Measurements from ENCODE around the gene TFCP2. TPM values are rescaled to one million over a fixed set of nuclear protein-coding genes. Genes with fewer than 3 reads are reported as not detected.

The TFCP2 gene
- total and polyA plus RNA-seq, 2 of the 13 experiments (the other 11 are each of a cell fraction or from before 2014, with no cell fraction given), result 7.6 to 10.0 TPM

- TF ChIP-seq E2F1 (CRISPR knock-in tag; IDR thresholded peaks at IDR 0.05) (peak; percentile 37; the same call in 1 of the 2 replicates), ZNF207 (IDR thresholded peaks at IDR 0.05; ENCODE audit: borderline replicate concordance) (no peak), SKIL (CRISPR knock-in tag; IDR thresholded peaks at IDR 0.05; ENCODE audit: borderline replicate concordance) (peak; percentile 23; the same call in 1 of the 2 replicates), TEF (CRISPR knock-in tag; IDR thresholded peaks at IDR 0.05) (peak; percentile 39; the same call in 1 of the 2 replicates), RFXAP (CRISPR knock-in tag; IDR thresholded peaks at IDR 0.05; ENCODE audit: borderline replicate concordance) (peak; percentile 98), ZNF18 (CRISPR knock-in tag; IDR thresholded peaks at IDR 0.05; ENCODE audit: insufficient replicate concordance) (no peak), KIAA2018 (CRISPR knock-in tag; IDR thresholded peaks at IDR 0.05; ENCODE audit: borderline replicate concordance) (peak; percentile 89; the same call in 1 of the 2 replicates), ZNF816 (CRISPR knock-in tag; IDR thresholded peaks at IDR 0.05; ENCODE audit: borderline replicate concordance) (peak; percentile 64; the same call in 1 of the 2 replicates), RORA (CRISPR knock-in tag; IDR thresholded peaks at IDR 0.05) (no peak), TRIM24 (CRISPR knock-in tag; IDR thresholded peaks at IDR 0.05) (no peak), NCOR1 (IDR thresholded peaks at IDR 0.05; ENCODE audit: borderline replicate concordance, low read length) (peak; percentile 50; the same call in 1 of the 2 replicates), ZNF775 (CRISPR knock-in tag; IDR thresholded peaks at IDR 0.05; ENCODE audit: borderline replicate concordance) (no peak), ZNF335 (CRISPR knock-in tag; IDR thresholded peaks at IDR 0.05) (no peak)
Observed at GRCh38 chr12:51172515-51173431, at the start of gene TFCP2 (continued).

Data from HepG2 (cell line).